ENCODE data around the gene ZC3H4.
"Not testable (repeated sequence)": the region's sequence is repeated elsewhere in the genome, so short reads cannot be mapped to it uniquely, and the experiment has no call there.

ZC3H4 gene

DNA sequence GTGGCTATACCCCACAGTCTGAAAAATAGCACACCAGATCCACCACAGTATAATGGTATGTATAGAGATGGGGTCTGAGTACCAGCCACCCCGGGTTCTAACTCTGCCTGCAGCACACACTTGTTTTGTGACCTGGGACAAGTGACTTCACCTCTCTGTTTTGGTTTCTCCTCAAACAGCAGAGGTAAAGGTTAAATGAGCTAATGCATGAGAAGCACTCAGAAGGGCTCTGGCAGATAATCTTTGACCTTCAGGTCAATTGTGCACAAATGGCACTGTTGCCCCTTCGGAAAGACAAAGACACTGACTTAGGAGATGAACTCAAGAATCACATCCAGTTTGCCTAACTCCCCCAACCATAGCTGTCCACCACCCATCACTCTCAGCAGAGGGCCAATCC, 7.7 kb downstream of the ZC3H4 start (continued):
- TF ChIP-seq, protein P1, sequence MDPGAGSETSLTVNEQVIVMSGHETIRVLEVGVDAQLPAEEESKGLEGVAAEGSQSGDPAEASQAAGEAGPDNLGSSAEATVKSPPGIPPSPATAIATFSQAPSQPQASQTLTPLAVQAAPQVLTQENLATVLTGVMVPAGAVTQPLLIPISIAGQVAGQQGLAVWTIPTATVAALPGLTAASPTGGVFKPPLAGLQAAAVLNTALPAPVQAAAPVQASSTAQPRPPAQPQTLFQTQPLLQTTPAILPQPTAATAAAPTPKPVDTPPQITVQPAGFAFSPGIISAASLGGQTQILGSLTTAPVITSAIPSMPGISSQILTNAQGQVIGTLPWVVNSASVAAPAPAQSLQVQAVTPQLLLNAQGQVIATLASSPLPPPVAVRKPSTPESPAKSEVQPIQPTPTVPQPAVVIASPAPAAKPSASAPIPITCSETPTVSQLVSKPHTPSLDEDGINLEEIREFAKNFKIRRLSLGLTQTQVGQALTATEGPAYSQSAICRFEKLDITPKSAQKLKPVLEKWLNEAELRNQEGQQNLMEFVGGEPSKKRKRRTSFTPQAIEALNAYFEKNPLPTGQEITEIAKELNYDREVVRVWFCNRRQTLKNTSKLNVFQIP (CRISPR knock-in tag; IDR thresholded peaks at IDR 0.05; ENCODE audit: borderline replicate concordance, low read depth): no peak
- TF ChIP-seq ZC3H10 (CRISPR knock-in tag; IDR thresholded peaks at IDR 0.05) (no peak), TCF4 (CRISPR knock-in tag; IDR thresholded peaks at IDR 0.05; ENCODE audit: borderline replicate concordance) (no peak)
- TF ChIP-seq, protein P2, sequence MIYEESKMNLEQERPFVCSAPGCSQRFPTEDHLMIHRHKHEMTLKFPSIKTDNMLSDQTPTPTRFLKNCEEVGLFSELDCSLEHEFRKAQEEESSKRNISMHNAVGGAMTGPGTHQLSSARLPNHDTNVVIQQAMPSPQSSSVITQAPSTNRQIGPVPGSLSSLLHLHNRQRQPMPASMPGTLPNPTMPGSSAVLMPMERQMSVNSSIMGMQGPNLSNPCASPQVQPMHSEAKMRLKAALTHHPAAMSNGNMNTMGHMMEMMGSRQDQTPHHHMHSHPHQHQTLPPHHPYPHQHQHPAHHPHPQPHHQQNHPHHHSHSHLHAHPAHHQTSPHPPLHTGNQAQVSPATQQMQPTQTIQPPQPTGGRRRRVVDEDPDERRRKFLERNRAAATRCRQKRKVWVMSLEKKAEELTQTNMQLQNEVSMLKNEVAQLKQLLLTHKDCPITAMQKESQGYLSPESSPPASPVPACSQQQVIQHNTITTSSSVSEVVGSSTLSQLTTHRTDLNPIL (CRISPR knock-in tag; IDR thresholded peaks at IDR 0.05; ENCODE audit: low read depth): no peak

DNA sequence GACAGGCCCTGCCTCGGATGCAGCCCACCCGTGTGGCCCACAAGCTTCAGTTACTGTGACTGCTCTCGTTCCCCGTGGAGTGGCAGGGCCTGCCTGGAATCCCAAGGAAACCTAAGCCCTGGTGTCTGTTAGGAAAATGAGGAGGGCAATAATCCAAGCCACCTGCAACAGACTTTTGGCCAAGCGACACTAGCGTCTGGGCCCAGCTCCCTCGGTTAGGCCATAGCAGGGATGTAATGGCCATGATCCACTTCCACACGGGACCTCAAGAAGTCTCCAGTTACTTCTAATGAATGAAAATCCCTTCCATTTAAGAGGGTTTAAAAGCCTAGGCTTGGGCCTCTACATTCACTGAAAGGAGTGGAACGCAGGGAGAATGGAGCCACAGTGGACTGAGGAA, 8.9 kb downstream of the ZC3H4 start:
- no peak for ATAC-seq

DNA sequence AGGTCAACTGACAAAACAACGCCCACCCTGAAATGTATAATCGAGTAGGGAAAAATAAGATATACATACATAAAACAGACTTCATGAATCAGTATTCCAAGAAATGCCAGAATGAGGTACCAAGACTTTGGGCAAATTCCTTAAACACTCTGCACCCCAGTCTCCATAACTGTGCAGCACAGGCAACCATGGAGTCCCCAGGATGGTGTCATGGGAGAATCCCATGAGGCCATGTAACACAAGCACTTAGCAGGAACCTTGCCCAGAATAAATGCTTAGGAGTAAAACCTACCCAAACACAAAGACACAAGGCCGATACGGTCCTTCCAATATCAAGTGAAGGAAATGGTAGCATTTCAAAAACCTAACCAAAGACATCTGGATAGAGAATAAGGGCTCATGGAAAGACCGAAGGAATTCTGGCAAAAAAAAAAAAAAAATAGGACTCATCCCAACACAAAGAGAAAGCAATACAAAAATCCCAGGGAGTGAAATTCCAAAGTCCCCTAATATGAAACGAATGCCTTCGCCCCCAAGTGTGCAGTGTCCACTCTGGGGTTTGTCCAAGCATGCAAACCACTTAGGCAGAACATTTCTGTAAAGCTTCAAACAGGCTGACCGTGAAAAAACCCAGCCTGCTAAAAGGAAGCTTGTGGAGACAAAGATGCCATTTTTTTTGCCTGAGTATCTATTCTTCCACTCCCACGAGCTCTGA, 11.1 kb downstream of the ZC3H4 start:
- TF ChIP-seq ZFP3 (CRISPR knock-in tag; IDR thresholded peaks at IDR 0.05): no peak
- no peak for TF ChIP-seq ZNF8 (CRISPR knock-in tag; IDR thresholded peaks at IDR 0.05)
- no peak for TF ChIP-seq TOX (CRISPR knock-in tag; IDR thresholded peaks at IDR 0.05; ENCODE audit: borderline replicate concordance)
- TF ChIP-seq ZNF70 (CRISPR knock-in tag; IDR thresholded peaks at IDR 0.05): no peak
- TF ChIP-seq TCF4 (CRISPR knock-in tag; IDR thresholded peaks at IDR 0.05; ENCODE audit: borderline replicate concordance): no peak
- no peak for TF ChIP-seq BACH2 (CRISPR knock-in tag; IDR thresholded peaks at IDR 0.05; ENCODE audit: borderline replicate concordance)
- TF ChIP-seq ARNTL (CRISPR knock-in tag; IDR thresholded peaks at IDR 0.05; ENCODE audit: borderline replicate concordance, low read depth): no peak
- TF ChIP-seq, protein P2 (CRISPR knock-in tag; IDR thresholded peaks at IDR 0.05; ENCODE audit: low read depth): no peak
- TF ChIP-seq PPARA (CRISPR knock-in tag; IDR thresholded peaks at IDR 0.05; ENCODE audit: borderline replicate concordance): no peak
- no peak for TF ChIP-seq ISL1 (CRISPR knock-in tag; IDR thresholded peaks at IDR 0.05)
- TF ChIP-seq, protein P3, sequence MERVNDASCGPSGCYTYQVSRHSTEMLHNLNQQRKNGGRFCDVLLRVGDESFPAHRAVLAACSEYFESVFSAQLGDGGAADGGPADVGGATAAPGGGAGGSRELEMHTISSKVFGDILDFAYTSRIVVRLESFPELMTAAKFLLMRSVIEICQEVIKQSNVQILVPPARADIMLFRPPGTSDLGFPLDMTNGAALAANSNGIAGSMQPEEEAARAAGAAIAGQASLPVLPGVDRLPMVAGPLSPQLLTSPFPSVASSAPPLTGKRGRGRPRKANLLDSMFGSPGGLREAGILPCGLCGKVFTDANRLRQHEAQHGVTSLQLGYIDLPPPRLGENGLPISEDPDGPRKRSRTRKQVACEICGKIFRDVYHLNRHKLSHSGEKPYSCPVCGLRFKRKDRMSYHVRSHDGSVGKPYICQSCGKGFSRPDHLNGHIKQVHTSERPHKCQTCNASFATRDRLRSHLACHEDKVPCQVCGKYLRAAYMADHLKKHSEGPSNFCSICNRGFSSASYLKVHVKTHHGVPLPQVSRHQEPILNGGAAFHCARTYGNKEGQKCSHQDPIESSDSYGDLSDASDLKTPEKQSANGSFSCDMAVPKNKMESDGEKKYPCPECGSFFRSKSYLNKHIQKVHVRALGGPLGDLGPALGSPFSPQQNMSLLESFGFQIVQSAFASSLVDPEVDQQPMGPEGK (CRISPR knock-in tag; IDR thresholded peaks at IDR 0.05; ENCODE audit: borderline replicate concordance): no peak
- TF ChIP-seq, protein P4, sequence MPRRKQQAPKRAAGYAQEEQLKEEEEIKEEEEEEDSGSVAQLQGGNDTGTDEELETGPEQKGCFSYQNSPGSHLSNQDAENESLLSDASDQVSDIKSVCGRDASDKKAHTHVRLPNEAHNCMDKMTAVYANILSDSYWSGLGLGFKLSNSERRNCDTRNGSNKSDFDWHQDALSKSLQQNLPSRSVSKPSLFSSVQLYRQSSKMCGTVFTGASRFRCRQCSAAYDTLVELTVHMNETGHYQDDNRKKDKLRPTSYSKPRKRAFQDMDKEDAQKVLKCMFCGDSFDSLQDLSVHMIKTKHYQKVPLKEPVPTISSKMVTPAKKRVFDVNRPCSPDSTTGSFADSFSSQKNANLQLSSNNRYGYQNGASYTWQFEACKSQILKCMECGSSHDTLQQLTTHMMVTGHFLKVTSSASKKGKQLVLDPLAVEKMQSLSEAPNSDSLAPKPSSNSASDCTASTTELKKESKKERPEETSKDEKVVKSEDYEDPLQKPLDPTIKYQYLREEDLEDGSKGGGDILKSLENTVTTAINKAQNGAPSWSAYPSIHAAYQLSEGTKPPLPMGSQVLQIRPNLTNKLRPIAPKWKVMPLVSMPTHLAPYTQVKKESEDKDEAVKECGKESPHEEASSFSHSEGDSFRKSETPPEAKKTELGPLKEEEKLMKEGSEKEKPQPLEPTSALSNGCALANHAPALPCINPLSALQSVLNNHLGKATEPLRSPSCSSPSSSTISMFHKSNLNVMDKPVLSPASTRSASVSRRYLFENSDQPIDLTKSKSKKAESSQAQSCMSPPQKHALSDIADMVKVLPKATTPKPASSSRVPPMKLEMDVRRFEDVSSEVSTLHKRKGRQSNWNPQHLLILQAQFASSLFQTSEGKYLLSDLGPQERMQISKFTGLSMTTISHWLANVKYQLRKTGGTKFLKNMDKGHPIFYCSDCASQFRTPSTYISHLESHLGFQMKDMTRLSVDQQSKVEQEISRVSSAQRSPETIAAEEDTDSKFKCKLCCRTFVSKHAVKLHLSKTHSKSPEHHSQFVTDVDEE (CRISPR knock-in tag; IDR thresholded peaks at IDR 0.05): no peak
- TF ChIP-seq, protein P1 (CRISPR knock-in tag; IDR thresholded peaks at IDR 0.05; ENCODE audit: borderline replicate concordance, low read depth): no peak
- no peak for TF ChIP-seq RARB (CRISPR knock-in tag; IDR thresholded peaks at IDR 0.05)
- no peak for TF ChIP-seq ZNF565 (CRISPR knock-in tag; conservative IDR thresholded peaks at IDR 0.05; ENCODE audit: low read depth)
- no peak for TF ChIP-seq OSR1 (CRISPR knock-in tag; IDR thresholded peaks at IDR 0.05)
- TF ChIP-seq CSDC2 (CRISPR knock-in tag; IDR thresholded peaks at IDR 0.05): no peak
- no peak for TF ChIP-seq ZFP30 (CRISPR knock-in tag; IDR thresholded peaks at IDR 0.05)
- TF ChIP-seq ESRRG (CRISPR knock-in tag; IDR thresholded peaks at IDR 0.05): no peak

More for the DNA sequence above, 8.9 kb downstream of the ZC3H4 start:
- TF ChIP-seq GLIS3 (CRISPR knock-in tag; IDR thresholded peaks at IDR 0.05): no peak
- no peak for TF ChIP-seq TCF4 (CRISPR knock-in tag; IDR thresholded peaks at IDR 0.05; ENCODE audit: borderline replicate concordance)
- no peak for TF ChIP-seq ZFP3 (CRISPR knock-in tag; IDR thresholded peaks at IDR 0.05)

DNA sequence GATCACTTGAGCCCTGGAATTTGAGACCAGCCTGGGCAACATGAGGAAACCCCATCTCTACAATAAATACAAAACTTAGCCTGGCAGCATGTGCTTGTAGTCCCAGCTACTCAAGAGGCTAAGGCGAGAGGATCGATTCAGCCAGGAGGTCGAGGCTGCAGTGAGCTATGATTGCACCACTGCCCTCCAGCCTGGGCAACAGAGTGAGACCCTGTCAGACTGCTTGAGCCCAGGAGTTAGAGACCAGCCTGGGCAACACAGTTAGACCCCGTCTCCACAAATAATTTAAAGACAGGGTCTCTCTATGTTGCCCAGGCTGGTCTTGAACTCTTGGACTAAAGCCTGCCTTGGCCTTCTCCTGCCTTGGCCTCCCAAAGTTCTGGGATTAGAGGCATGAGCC, 12.5 kb downstream of the ZC3H4 start:
- ATAC-seq: not testable (repeated sequence)

More for the DNA sequence above, 11.1 kb downstream of the ZC3H4 start:
- no peak for ATAC-seq
